H9 (cell line): ENCODE measurements around the gene TMEM52B. TPM values are rescaled to one million over a fixed set of nuclear protein-coding genes. Genes with fewer than 3 reads are reported as not detected.

Source experiments
- DNase-seq: peaks from one replicate; pipeline ENCODE4 v3.0.0-alpha.2; 2017
- H2AFZ ChIP-seq: one replicate; pipeline ENCODE4 v1.6.1; 2013; ENCODE audit warnings: mild to moderate bottlenecking, low read length, control low read depth, moderate library complexity
- H2AK5ac ChIP-seq: 2 replicates; pipeline ENCODE4 v1.6.1; 2013; ENCODE audit warnings: low read length, control low read depth, mixed read lengths; ENCODE audit not compliant: insufficient read length
- H2BK120ac ChIP-seq: one replicate; pipeline ENCODE4 v1.6.1; 2013; ENCODE audit warnings: low read depth, mild to moderate bottlenecking, low read length, control low read depth, inconsistent platforms; ENCODE audit not compliant: poor library complexity, severe bottlenecking
- H2BK12ac ChIP-seq: 2 replicates; pipeline ENCODE4 v1.6.1; 2013; ENCODE audit warnings: low read length, control low read depth, mixed read lengths, low read depth; ENCODE audit not compliant: insufficient read length
- H2BK15ac ChIP-seq: 2 replicates; pipeline ENCODE4 v1.6.1; 2013; ENCODE audit warnings: low read depth, low read length, control low read depth
- H2BK20ac ChIP-seq: one replicate; pipeline ENCODE4 v1.6.1; 2013; ENCODE audit warnings: low read depth, mild to moderate bottlenecking, low read length, control low read depth, inconsistent platforms; ENCODE audit not compliant: poor library complexity, severe bottlenecking
- H2BK5ac ChIP-seq: 2 replicates; pipeline ENCODE4 v1.6.1; 2013; ENCODE audit warnings: low read length, control low read depth, mixed read lengths; ENCODE audit not compliant: insufficient read length
- H3K14ac ChIP-seq: 2 replicates; pipeline ENCODE4 v1.6.1; 2013; ENCODE audit warnings: low read length, control low read depth; ENCODE audit not compliant: insufficient read depth
- H3K18ac ChIP-seq: 2 replicates; pipeline ENCODE4 v1.6.1; 2013; ENCODE audit warnings: low read depth, mild to moderate bottlenecking, mixed read lengths, low read length, control low read depth; ENCODE audit not compliant: insufficient read length
- H3K23ac ChIP-seq: 2 replicates; pipeline ENCODE4 v1.6.1; 2013; ENCODE audit warnings: low read length, control low read depth, mixed read lengths, low read depth; ENCODE audit not compliant: insufficient read length
- H3K23me2 ChIP-seq: 2 replicates; pipeline ENCODE4 v1.6.1; 2013; ENCODE audit warnings: low read depth, mild to moderate bottlenecking, mixed read lengths, low read length, control low read depth; ENCODE audit not compliant: insufficient read length, poor library complexity, severe bottlenecking
- H3K27ac ChIP-seq: 2 replicates; pipeline ENCODE4 v1.5.1; 2013; ENCODE audit warnings: low read length, control low read depth, mixed read lengths, low read depth; ENCODE audit not compliant: insufficient read length
- H3K27me3 ChIP-seq: 2 replicates; pipeline ENCODE4 v1.6.1; 2013; ENCODE audit warnings: low read length, control low read depth, inconsistent platforms; ENCODE audit not compliant: insufficient read depth
- H3K4ac ChIP-seq: 2 replicates; pipeline ENCODE4 v1.6.1; 2013; ENCODE audit warnings: low read depth, mild to moderate bottlenecking, control low read depth, inconsistent platforms, low read length, moderate library complexity
- H3K4me1 ChIP-seq: 2 replicates; pipeline ENCODE4 v1.6.1; 2013; ENCODE audit warnings: low read length, control low read depth, inconsistent platforms; ENCODE audit not compliant: insufficient read depth
- H3K4me2 ChIP-seq: 2 replicates; pipeline ENCODE4 v1.6.1; 2013; ENCODE audit warnings: low read length, control low read depth, mixed read lengths; ENCODE audit not compliant: insufficient read length, insufficient read depth
- H3K56ac ChIP-seq: 2 replicates; pipeline ENCODE4 v1.6.1; 2013; ENCODE audit warnings: low read depth, mild to moderate bottlenecking, mixed read lengths, low read length, control low read depth; ENCODE audit not compliant: insufficient read length
- H3K79me1 ChIP-seq: 2 replicates; pipeline ENCODE4 v1.6.1; 2013; ENCODE audit warnings: low read depth, mild to moderate bottlenecking, moderate library complexity, low read length, control low read depth, inconsistent platforms; ENCODE audit not compliant: insufficient read depth, poor library complexity, severe bottlenecking
- H3K79me2 ChIP-seq: 2 replicates; pipeline ENCODE4 v1.6.1; 2013; ENCODE audit warnings: low read length, control low read depth, inconsistent platforms; ENCODE audit not compliant: insufficient read depth
- H3K9ac ChIP-seq: 2 replicates; pipeline ENCODE4 v1.6.1; 2013; ENCODE audit warnings: low read length, control low read depth, mixed read lengths; ENCODE audit not compliant: insufficient read length; ENCODE audit errors: extremely low read depth
- H3K9me3 ChIP-seq: one replicate; pipeline ENCODE4 v1.6.1; 2013; ENCODE audit warnings: low read depth, low read length, inconsistent platforms; ENCODE audit not compliant: control insufficient read depth
- H3T11ph ChIP-seq: one replicate; pipeline ENCODE4 v1.6.1; 2013; ENCODE audit warnings: mild to moderate bottlenecking, low read length, control low read depth, inconsistent platforms
- H4K20me1 ChIP-seq: one replicate; pipeline ENCODE4 v1.6.1; 2013; ENCODE audit not compliant: control insufficient read depth, insufficient read length, insufficient read depth
- H4K5ac ChIP-seq: 2 replicates; pipeline ENCODE4 v1.6.1; 2013; ENCODE audit warnings: low read depth, mild to moderate bottlenecking, mixed read lengths, low read length, control low read depth; ENCODE audit not compliant: insufficient read length
- H4K8ac ChIP-seq: replicated peaks from 2 replicates; pipeline ENCODE4 v1.6.1; 2013; ENCODE audit warnings: low read length, control low read depth, mixed read lengths, low read depth; ENCODE audit not compliant: insufficient read length
- H4K91ac ChIP-seq: 2 replicates; pipeline ENCODE4 v1.6.1; 2013; ENCODE audit warnings: low read depth, mild to moderate bottlenecking, moderate library complexity, mixed read lengths, low read length, control low read depth; ENCODE audit not compliant: insufficient read length
- H3K27ac Mint-ChIP-seq, 3 experiments: 2 replicates in 2 of 3; 3 replicates in 1 of 3; pipeline ENCODE4 v1.8.0; 2020 to 2021; ENCODE audit warnings: mixed read lengths in 3 of 3, mild to moderate bottlenecking in 1 of 3, moderate library complexity in 1 of 3
- H3K27me3 Mint-ChIP-seq: 2 replicates; pipeline ENCODE4 v1.8.0; 2021; ENCODE audit warnings: low read depth, mild to moderate bottlenecking, moderate library complexity, mixed read lengths
- H3K36me3 Mint-ChIP-seq, 3 experiments: 2 replicates in 2 of 3; 3 replicates in 1 of 3; pipeline ENCODE4 v1.8.0; 2020 to 2021; ENCODE audit warnings: low read depth in 3 of 3, mixed read lengths in 3 of 3; ENCODE audit not compliant: insufficient read depth in 1 of 3
- H3K4me1 Mint-ChIP-seq, 2 experiments: 2 replicates each; pipeline ENCODE4 v1.8.0; 2020; ENCODE audit warnings: mixed read lengths in 2 of 2
- H3K4me3 Mint-ChIP-seq, 2 experiments: 2 replicates in 1 of 2; 3 replicates in 1 of 2; pipeline ENCODE4 v1.8.0; 2020 to 2021; ENCODE audit warnings: mild to moderate bottlenecking in 2 of 2, mixed read lengths in 2 of 2, moderate library complexity in 1 of 2
- H3K9me3 Mint-ChIP-seq, 2 experiments: 2 replicates in 1 of 2; 3 replicates in 1 of 2; pipeline ENCODE4 v1.8.0; 2020; ENCODE audit warnings: mild to moderate bottlenecking in 2 of 2, mixed read lengths in 2 of 2, moderate library complexity in 1 of 2
- WGBS: extraction: QIAGEN DNeasy Blood & Tissue Kit; methylation state at CpG from one replicate; pipeline ENCODE4 v1.1.7; 2013; ENCODE audit warnings: missing lambda C conversion rate, low lambda C conversion rate, mixed read lengths; ENCODE audit not compliant: insufficient read length; ENCODE audit errors: extremely low coverage; 5-methylcytosine and 5-hydroxymethylcytosine counted together
- total RNA-seq: library from RNA; stranded (reverse); gene quantifications from 2 replicates; pipeline ENCODE4 v1.2.1, GENCODE V29; 2021
- TF ChIP-seq, protein P1 (sequence below): fragments of 200-600 bp; sonication (generic); conservative IDR thresholded peaks from 3 replicates; pipeline ENCODE4 v1.8.0; 2021; ENCODE audit warnings: antibody characterized with exemption, mild to moderate bottlenecking

Gene TMEM52B
- total RNA-seq, 1 experiment from 2014 or later: not detected

DNA sequence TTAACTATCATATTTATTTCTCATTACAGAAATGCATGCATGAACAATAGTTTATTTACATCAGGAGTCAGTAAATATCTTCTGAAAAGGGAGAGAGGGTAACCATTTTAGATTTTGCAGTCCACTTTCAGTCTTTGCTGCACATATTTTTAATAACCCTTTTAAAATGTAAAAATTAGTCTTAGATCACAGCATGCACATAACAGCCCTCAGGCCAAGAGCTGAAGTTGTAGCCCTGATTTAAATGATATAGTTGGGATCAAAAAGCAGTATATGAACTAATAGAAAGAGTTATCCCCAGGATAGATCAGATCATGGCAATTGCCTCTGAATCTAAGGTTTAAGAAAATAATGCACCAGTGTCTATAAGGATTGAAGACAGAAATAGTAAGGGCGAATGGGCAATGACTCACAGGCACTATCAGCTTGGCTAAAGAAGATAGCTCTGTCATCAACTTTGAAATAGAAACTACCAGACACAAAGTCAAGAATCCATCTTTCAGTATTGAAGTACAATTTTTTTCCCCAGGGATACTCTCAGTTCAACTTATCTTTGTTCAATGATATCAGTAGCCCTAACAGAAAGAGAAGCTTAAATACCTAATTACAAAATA lies 35.7 kb upstream of the TMEM52B start:
- no peak overlapping the region for H3K4ac ChIP-seq
- Mint-ChIP-seq H3K27me3 (no peaks in the 10 kb centered on the region), H3K4me1 (0 out of 4 replicates have a peak, but pooled peaks cover 0 to 2% of the 10 kb centered on the region in 2 experiments), H3K4me3 (no peak overlapping the region), H3K36me3 (no peaks in the 10 kb centered on the region), H3K9me3 (no peaks in the 10 kb centered on the region), H3K27ac (no peak overlapping the region)
- no peak overlapping the region for H2BK15ac ChIP-seq
- H3K27ac ChIP-seq: no peak overlapping the region
- no peak overlapping the region for H2BK5ac ChIP-seq
- no peaks in the 10 kb centered on the region for H3K27me3 ChIP-seq
- H3K79me1 ChIP-seq: no peaks in the 10 kb centered on the region
- H2BK120ac ChIP-seq: no peak overlapping the region
- no peaks in the 10 kb centered on the region for H3K9me3 ChIP-seq
- TF ChIP-seq, protein P1, sequence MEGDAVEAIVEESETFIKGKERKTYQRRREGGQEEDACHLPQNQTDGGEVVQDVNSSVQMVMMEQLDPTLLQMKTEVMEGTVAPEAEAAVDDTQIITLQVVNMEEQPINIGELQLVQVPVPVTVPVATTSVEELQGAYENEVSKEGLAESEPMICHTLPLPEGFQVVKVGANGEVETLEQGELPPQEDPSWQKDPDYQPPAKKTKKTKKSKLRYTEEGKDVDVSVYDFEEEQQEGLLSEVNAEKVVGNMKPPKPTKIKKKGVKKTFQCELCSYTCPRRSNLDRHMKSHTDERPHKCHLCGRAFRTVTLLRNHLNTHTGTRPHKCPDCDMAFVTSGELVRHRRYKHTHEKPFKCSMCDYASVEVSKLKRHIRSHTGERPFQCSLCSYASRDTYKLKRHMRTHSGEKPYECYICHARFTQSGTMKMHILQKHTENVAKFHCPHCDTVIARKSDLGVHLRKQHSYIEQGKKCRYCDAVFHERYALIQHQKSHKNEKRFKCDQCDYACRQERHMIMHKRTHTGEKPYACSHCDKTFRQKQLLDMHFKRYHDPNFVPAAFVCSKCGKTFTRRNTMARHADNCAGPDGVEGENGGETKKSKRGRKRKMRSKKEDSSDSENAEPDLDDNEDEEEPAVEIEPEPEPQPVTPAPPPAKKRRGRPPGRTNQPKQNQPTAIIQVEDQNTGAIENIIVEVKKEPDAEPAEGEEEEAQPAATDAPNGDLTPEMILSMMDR: no peak
- H3K79me2 ChIP-seq: no peaks in the 10 kb centered on the region
- H4K8ac ChIP-seq: no peak overlapping the region
- H3K23ac ChIP-seq: no peak overlapping the region
- no peak for DNase-seq
- no peak overlapping the region for H2AK5ac ChIP-seq
- no peaks in the 10 kb centered on the region for H4K20me1 ChIP-seq
- no peaks in the 10 kb centered on the region for H3K23me2 ChIP-seq
- H3K4me1 ChIP-seq: no peaks in the 10 kb centered on the region
- H2BK12ac ChIP-seq: no peak overlapping the region
- no CpG with 5 or more reads among the region's 1 CpG for WGBS
- no peak overlapping the region for H3K4me2 ChIP-seq
- no peak overlapping the region for H3K14ac ChIP-seq
- H3K9ac ChIP-seq: no peak overlapping the region
- no peak overlapping the region for H3K18ac ChIP-seq
- H4K5ac ChIP-seq: no peak overlapping the region
- no peak overlapping the region for H3K56ac ChIP-seq
- no peak overlapping the region for H3T11ph ChIP-seq
- H4K91ac ChIP-seq: no peak overlapping the region
- H2BK20ac ChIP-seq: no peak overlapping the region
- no peak overlapping the region for H2AFZ ChIP-seq
